Thoracic aorta (tissue), 2 donors: Measurements from ENCODE around the gene TCF7. TPM values are rescaled to one million over a fixed set of nuclear protein-coding genes. Genes with fewer than 3 reads are reported as not detected.
A peak's percentile ranks its signal among the peaks of the same experiment; 100 is the strongest.

Experiments used
- ATAC-seq: fragments of 150-250 bp; one replicate; pipeline ENCODE4 v1.8.0; 2017; ENCODE audit warnings: low read depth; ENCODE audit not compliant: insufficient number of reproducible peaks, low FRiP score
- DNase-seq: peaks from one replicate; pipeline ENCODE4 v3.0.0-alpha.2; 2020; ENCODE audit warnings: low spot score
- H3K27ac ChIP-seq, 2 donors: fragments of 200-600 bp; sonication (generic); 1 replicate in 1 of 2; 2 replicates in 1 of 2; pipeline ENCODE4 v1.5.1; 2016; ENCODE audit warnings: mild to moderate bottlenecking in 2 of 2, moderate library complexity in 2 of 2
- H3K27me3 ChIP-seq: fragments of 200-600 bp; sonication (generic); replicated peaks from 2 replicates; pipeline ENCODE4 v1.6.0; 2016; ENCODE audit warnings: mild to moderate bottlenecking; ENCODE audit not compliant: insufficient read depth
- H3K36me3 ChIP-seq: fragments of 200-600 bp; sonication (generic); one replicate; pipeline ENCODE4 v1.5.1; 2016
- H3K4me1 ChIP-seq, 2 donors: fragments of 200-600 bp; sonication (generic); 1 replicate in 1 of 2; 2 replicates in 1 of 2; pipeline versions ENCODE4 v1.5.1 to v1.6.0; 2016; ENCODE audit warnings: low read depth in 2 of 2, mild to moderate bottlenecking in 1 of 2; ENCODE audit not compliant: control insufficient read depth in 1 of 2
- H3K4me3 ChIP-seq: fragments of 200-600 bp; sonication (generic); 2 replicates; pipeline ENCODE4 v1.5.1; 2016; ENCODE audit warnings: mild to moderate bottlenecking
- H3K9me3 ChIP-seq: fragments of 200-600 bp; sonication (generic); 2 replicates; pipeline ENCODE4 v1.5.1; 2016
- CTCF ChIP-seq: fragments of 200-600 bp; sonication (generic); IDR thresholded peaks from one replicate; pipeline ENCODE4 v1.5.1; 2019; ENCODE audit warnings: antibody characterized with exemption
- total RNA-seq, 2 donors: library from RNA; depleted of rRNA; stranded (reverse); fragments of >200 nt; gene quantifications; one replicate each; pipeline versions ENCODE4 v1.1.0 to v1.2.3, GENCODE V29; 2016

TCF7 gene
- total RNA-seq, 2 donors from 2014 or later = 0.54 to 2.1 TPM

- ATAC-seq = no peak
These were observed 13.6 kb downstream of the TCF7 start for GRCh38 chr5:134127988-134128647.

GRCh38 chr5:134128648-134128995 lies 14.1 kb downstream of the TCF7 start:
- no peak for TF ChIP-seq CTCF

More at GRCh38 chr5:134127988-134128647, 13.6 kb downstream of the TCF7 start:
- H3K9me3 ChIP-seq = no peaks in the 10 kb centered on the region
- H3K4me3 ChIP-seq = peak overlapping the region; percentile 37
- peaks cover 15 to 40% of the 10 kb centered on the region in 2 donors for H3K4me1 ChIP-seq
- H3K36me3 ChIP-seq = peaks cover 4% of the 10 kb centered on the region
- H3K27me3 ChIP-seq = no peaks in the 10 kb centered on the region
- no peak overlapping the region for H3K27ac ChIP-seq
- TF ChIP-seq CTCF = no peak
- DNase-seq = no peak

DNA sequence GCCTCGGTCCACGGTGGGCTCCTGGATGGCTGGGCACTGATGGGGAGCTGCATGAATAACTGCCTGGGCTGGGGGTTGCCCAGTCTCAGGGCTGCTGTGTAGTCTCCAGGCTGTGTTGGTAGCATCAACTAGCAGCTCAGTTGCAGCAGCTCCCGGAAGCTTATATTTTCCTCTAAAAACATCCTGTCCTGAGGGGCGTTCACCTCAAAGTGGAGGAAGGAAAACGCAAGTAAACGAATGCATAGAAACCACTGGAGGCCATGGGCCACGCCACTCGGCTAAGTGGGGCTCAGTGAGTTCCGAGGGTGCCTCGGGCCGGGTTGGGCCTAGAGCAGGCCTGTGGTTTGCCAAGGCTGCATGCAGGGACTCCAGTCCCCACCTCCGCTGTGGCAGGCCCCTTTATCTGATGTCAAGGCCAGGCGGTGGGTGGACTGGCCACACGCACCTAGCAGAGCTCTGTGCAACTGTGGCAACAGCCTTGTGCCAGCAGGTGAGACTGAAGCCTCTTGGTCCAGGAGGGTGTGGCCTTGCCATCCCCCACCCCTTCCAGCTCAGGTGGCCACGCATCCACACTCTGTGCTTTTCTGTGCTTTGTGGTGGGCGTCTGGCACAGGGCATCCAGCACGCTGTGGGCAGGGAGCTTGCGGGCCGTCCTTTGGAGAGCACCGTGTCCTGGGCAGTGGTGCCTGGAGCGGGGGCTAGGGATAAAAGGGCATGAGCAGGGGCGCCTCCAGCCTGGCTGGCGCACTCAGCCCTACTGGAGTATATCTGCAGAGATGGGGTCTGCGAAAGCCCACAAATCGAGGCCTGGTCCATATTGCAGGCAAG lies 15.1 kb downstream of the TCF7 start:
- peaks cover 4% of the 10 kb centered on the region for H3K36me3 ChIP-seq
- no peaks in the 10 kb centered on the region for H3K27me3 ChIP-seq
- DNase-seq (no peak), ATAC-seq (no peak)
- no peak for TF ChIP-seq CTCF
- H3K9me3 ChIP-seq = no peaks in the 10 kb centered on the region
- H3K4me1 ChIP-seq = peaks cover 15 to 39% of the 10 kb centered on the region in 2 donors
- H3K27ac ChIP-seq = no peak overlapping the region
- H3K4me3 ChIP-seq = no peak overlapping the region

More at GRCh38 chr5:134128648-134128995, 14.1 kb downstream of the TCF7 start:
- peaks cover 4% of the 10 kb centered on the region for H3K36me3 ChIP-seq
- no peaks in the 10 kb centered on the region for H3K9me3 ChIP-seq
- no peak overlapping the region for H3K27ac ChIP-seq
- no peak for DNase-seq
- H3K4me1 ChIP-seq = peaks cover 15 to 40% of the 10 kb centered on the region in 2 donors
- ATAC-seq = no peak
- H3K4me3 ChIP-seq = no peak overlapping the region
- H3K27me3 ChIP-seq = no peaks in the 10 kb centered on the region

DNA sequence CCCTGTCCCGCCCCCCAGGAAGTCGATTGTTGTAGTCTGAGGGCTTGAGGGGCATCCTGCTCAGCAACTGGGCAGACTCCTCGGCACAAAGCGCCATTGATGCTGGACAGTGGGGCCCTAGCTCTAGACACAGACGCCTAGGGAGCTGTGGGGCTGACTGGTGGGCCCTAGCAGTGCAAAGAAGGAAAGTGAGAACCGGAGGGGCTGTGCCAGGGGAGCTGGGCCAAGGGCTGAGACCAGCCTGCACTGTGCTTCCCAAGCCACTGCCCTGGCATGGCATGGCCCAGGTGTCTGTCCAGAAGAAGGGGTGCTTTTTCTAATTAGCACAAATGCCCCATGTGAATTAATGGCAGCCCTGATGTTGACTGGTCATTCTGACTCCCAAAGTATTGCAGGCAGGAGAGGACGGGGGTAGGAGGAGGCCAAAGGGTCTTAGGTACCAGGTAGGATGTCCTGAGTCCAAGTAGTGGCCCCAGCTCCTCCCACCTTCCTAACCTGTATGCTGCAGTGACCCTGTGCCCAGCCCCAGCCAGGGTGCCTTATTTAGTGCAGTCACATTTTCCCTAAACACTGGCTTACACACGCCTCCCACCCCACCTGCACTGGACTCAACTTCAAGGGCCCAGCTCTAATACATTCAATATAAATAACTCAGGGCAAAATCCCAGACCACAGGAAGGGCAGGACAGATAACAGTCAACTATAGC lies 15.9 kb downstream of the TCF7 start:
- DNase-seq = no peak
- Histone ChIP-seq H3K27ac (no peak overlapping the region), H3K36me3 (peaks cover 4% of the 10 kb centered on the region)

More for the DNA sequence above, 15.9 kb downstream of the TCF7 start:
- H3K4me1 ChIP-seq = peaks cover 8 to 31% of the 10 kb centered on the region in 2 donors
- no peak for TF ChIP-seq CTCF
- no peak for ATAC-seq
- H3K9me3 ChIP-seq = no peaks in the 10 kb centered on the region
- H3K4me3 ChIP-seq = no peak overlapping the region
- no peaks in the 10 kb centered on the region for H3K27me3 ChIP-seq
